SK-N-SH (cell line): ENCODE results near the gene C15orf39.

Experiments
- EP300 ChIP-seq, 2 experiments: IDR thresholded peaks; 2 replicates each; pipeline versions ENCODE4 v1.4.0 to v1.6.1; 2012; ENCODE audit warnings: borderline replicate concordance in 1 of 2, low read depth in 1 of 2, low read length in 1 of 2
- FOXM1 ChIP-seq: IDR thresholded peaks from 2 replicates; pipeline ENCODE4 v1.4.0; 2012; ENCODE audit warnings: low read depth, mild to moderate bottlenecking
- POLR2AphosphoS5 ChIP-seq: IDR thresholded peaks from 2 replicates; pipeline ENCODE4 v1.6.1; 2012; ENCODE audit warnings: low read depth, low read length
- RCOR1 ChIP-seq: fragments of 150-350 bp; IDR thresholded peaks from 2 replicates; pipeline ENCODE4 v1.6.1; 2017; ENCODE audit warnings: antibody characterized with exemption, low read length
- SIN3A ChIP-seq: IDR thresholded peaks from 2 replicates; pipeline ENCODE4 v1.6.1; 2012; ENCODE audit warnings: low read depth, mild to moderate bottlenecking, low read length, moderate library complexity, borderline replicate concordance
- TCF12 ChIP-seq: IDR thresholded peaks from 2 replicates; pipeline ENCODE4 v1.4.0; 2012
- YY1 ChIP-seq: IDR thresholded peaks from 2 replicates; pipeline ENCODE4 v1.4.0; 2012; ENCODE audit warnings: low read depth, mild to moderate bottlenecking
- TF ChIP-seq, protein P1 (sequence below): fragments of 200-600 bp; sonication (generic); IDR thresholded peaks from 2 replicates; pipeline ENCODE4 v1.6.1; 2017; ENCODE audit warnings: antibody characterized with exemption, mild to moderate bottlenecking, moderate library complexity
- TF ChIP-seq, protein P2 (sequence below): IDR thresholded peaks from 2 replicates; pipeline ENCODE4 v1.6.1; 2012; ENCODE audit warnings: mild to moderate bottlenecking, low read depth, low read length, moderate library complexity
- TF ChIP-seq, protein P3 (sequence below): IDR thresholded peaks from 2 replicates; pipeline ENCODE4 v1.4.0; 2012; ENCODE audit warnings: low read depth

- no peak for TF ChIP-seq YY1
- TF ChIP-seq, protein P1, sequence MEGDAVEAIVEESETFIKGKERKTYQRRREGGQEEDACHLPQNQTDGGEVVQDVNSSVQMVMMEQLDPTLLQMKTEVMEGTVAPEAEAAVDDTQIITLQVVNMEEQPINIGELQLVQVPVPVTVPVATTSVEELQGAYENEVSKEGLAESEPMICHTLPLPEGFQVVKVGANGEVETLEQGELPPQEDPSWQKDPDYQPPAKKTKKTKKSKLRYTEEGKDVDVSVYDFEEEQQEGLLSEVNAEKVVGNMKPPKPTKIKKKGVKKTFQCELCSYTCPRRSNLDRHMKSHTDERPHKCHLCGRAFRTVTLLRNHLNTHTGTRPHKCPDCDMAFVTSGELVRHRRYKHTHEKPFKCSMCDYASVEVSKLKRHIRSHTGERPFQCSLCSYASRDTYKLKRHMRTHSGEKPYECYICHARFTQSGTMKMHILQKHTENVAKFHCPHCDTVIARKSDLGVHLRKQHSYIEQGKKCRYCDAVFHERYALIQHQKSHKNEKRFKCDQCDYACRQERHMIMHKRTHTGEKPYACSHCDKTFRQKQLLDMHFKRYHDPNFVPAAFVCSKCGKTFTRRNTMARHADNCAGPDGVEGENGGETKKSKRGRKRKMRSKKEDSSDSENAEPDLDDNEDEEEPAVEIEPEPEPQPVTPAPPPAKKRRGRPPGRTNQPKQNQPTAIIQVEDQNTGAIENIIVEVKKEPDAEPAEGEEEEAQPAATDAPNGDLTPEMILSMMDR = no peak
- TF ChIP-seq, protein P2, sequence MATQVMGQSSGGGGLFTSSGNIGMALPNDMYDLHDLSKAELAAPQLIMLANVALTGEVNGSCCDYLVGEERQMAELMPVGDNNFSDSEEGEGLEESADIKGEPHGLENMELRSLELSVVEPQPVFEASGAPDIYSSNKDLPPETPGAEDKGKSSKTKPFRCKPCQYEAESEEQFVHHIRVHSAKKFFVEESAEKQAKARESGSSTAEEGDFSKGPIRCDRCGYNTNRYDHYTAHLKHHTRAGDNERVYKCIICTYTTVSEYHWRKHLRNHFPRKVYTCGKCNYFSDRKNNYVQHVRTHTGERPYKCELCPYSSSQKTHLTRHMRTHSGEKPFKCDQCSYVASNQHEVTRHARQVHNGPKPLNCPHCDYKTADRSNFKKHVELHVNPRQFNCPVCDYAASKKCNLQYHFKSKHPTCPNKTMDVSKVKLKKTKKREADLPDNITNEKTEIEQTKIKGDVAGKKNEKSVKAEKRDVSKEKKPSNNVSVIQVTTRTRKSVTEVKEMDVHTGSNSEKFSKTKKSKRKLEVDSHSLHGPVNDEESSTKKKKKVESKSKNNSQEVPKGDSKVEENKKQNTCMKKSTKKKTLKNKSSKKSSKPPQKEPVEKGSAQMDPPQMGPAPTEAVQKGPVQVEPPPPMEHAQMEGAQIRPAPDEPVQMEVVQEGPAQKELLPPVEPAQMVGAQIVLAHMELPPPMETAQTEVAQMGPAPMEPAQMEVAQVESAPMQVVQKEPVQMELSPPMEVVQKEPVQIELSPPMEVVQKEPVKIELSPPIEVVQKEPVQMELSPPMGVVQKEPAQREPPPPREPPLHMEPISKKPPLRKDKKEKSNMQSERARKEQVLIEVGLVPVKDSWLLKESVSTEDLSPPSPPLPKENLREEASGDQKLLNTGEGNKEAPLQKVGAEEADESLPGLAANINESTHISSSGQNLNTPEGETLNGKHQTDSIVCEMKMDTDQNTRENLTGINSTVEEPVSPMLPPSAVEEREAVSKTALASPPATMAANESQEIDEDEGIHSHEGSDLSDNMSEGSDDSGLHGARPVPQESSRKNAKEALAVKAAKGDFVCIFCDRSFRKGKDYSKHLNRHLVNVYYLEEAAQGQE = no peak
- TF ChIP-seq, protein P3, sequence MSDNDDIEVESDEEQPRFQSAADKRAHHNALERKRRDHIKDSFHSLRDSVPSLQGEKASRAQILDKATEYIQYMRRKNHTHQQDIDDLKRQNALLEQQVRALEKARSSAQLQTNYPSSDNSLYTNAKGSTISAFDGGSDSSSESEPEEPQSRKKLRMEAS = no peak
- TF ChIP-seq POLR2AphosphoS5 = no peak
- TF ChIP-seq FOXM1 = no peak
- TF ChIP-seq EP300 (IDR thresholded peaks at IDR 0.05; ENCODE audit: borderline replicate concordance in 1 of 2, low read depth in 1 of 2, low read length in 1 of 2) = no peak
- TF ChIP-seq SIN3A = no peak
- TF ChIP-seq RCOR1 = no peak
- TF ChIP-seq TCF12 = no peak
Observed at GRCh38 chr15:75168374-75168773, 33.3 kb upstream of the C15orf39 start.
